A549 (cell line): ENCODE data around the gene HIF1AN. TPM values are rescaled to one million over a fixed set of nuclear protein-coding genes. Genes with fewer than 3 reads are reported as not detected.

Experiments
- ATAC-seq, 2 experiments: fragments of 200-7000 bp in 1 of 2; fragments of >200 bp in 1 of 2; cut with Nextera tagmentation in 1 of 2; cut with Tn5 transposase in 1 of 2; 3 replicates each; pipeline versions ENCODE4 v1.8.0 to v1.9.1; 2018 to 2020; ENCODE audit warnings: mild to moderate bottlenecking in 1 of 2, moderate library complexity in 1 of 2
- CTCF ChIA-PET: fragments of 300-600 bp; sonication (Branson Sonifier 250); formaldehyde crosslinking; extraction: SDS; loops from one replicate; lab custom pipeline; 2021; ENCODE audit warnings: antibody characterized with exemption, inconsistent platforms; lab: Yijun Ruan, JAX
- POLR2A ChIA-PET: fragments of 350-600 bp; formaldehyde crosslinking; extraction: SDS; loops from one replicate; lab custom pipeline; 2021; ENCODE audit warnings: antibody characterized with exemption, inconsistent platforms; lab: Yijun Ruan, JAX
- DNase-seq, 2 experiments: peaks; one replicate each; pipeline versions ENCODE4 v3.0.0 to v3.0.0-alpha.2; 2011 to 2016; ENCODE audit warnings: low read depth in 1 of 2, low spot score in 1 of 2
- FAIRE-seq: peaks from 2 replicates; lab custom pipeline; 2011; peaks lifted over from hg19 to GRCh38; lab: Jason Lieb, UNC
- H3K27ac ChIP-seq, 2 experiments: fragments of >200 bp; sonication (Bioruptor Twin); formaldehyde crosslinking; 3 replicates each; pipeline ENCODE4 v1.5.1; 2016 to 2017
- H3K4me1 ChIP-seq: fragments of >200 bp; sonication (Bioruptor Twin); formaldehyde crosslinking; 3 replicates; pipeline ENCODE4 v1.6.1; 2016
- H3K4me2 ChIP-seq: fragments of >200 bp; sonication (Bioruptor Twin); formaldehyde crosslinking; 3 replicates; pipeline ENCODE4 v1.6.1; 2016
- H3K4me3 ChIP-seq: fragments of >200 bp; sonication (Bioruptor Twin); formaldehyde crosslinking; 3 replicates; pipeline ENCODE4 v1.5.1; 2016
- H3K9me3 ChIP-seq: fragments of >200 bp; sonication (Bioruptor Twin); formaldehyde crosslinking; 3 replicates; pipeline ENCODE4 v1.6.1; 2016
- BHLHE40 ChIP-seq: IDR thresholded peaks from 2 replicates; pipeline ENCODE4 v1.6.1; 2012; ENCODE audit warnings: low read depth, low read length, inconsistent platforms
- CBX8 ChIP-seq: fragments of 200-600 bp; sonication (generic); IDR thresholded peaks from 2 replicates; pipeline ENCODE4 v1.6.1; 2016
- EP300 ChIP-seq, 2 experiments: fragments of >200 bp; sonication (Bioruptor Twin); formaldehyde crosslinking; IDR thresholded peaks; 2 replicates in 1 of 2; 3 replicates in 1 of 2; pipeline ENCODE4 v1.6.1; 2016 to 2017
- FOSL2 ChIP-seq, 2 experiments: fragments of 450-650 bp in 1 of 2; fragments of >200 bp in 1 of 2; sonication (Bioruptor Twin) in 1 of 2; formaldehyde crosslinking; IDR thresholded peaks; 2 replicates each; pipeline versions ENCODE4 v1.5.0 to v1.6.1; 2016 to 2020; ENCODE audit warnings: mild to moderate bottlenecking in 1 of 2, moderate library complexity in 1 of 2
- FOXS1 ChIP-seq: fragments of 250-450 bp; sonication (Bioruptor Pico); IDR thresholded peaks from 2 replicates; pipeline ENCODE4 v1.5.0; 2020; ENCODE audit warnings: mild to moderate bottlenecking, moderate library complexity
- HOXA7 ChIP-seq: fragments of 250-450 bp; sonication (Bioruptor Pico); IDR thresholded peaks from 2 replicates; pipeline ENCODE4 v1.5.0; 2020; ENCODE audit warnings: mild to moderate bottlenecking, moderate library complexity
- HOXB13 ChIP-seq: fragments of 250-450 bp; sonication (Bioruptor Pico); IDR thresholded peaks from 2 replicates; pipeline ENCODE4 v1.5.0; 2020; ENCODE audit warnings: low read depth, mild to moderate bottlenecking, moderate library complexity
- HOXB5 ChIP-seq: fragments of 250-450 bp; sonication (Bioruptor Pico); IDR thresholded peaks from 2 replicates; pipeline ENCODE4 v1.5.0; 2020; ENCODE audit warnings: mild to moderate bottlenecking, moderate library complexity
- JUN ChIP-seq, 2 experiments: fragments of >200 bp; sonication (Bioruptor Twin); formaldehyde crosslinking; IDR thresholded peaks; 2 replicates in 1 of 2; 3 replicates in 1 of 2; pipeline ENCODE4 v1.6.1; 2016 to 2017
- KDM1A ChIP-seq: fragments of 200-600 bp; sonication (generic); IDR thresholded peaks from 2 replicates; pipeline ENCODE4 v1.6.1; 2016; ENCODE audit warnings: low read depth, mild to moderate bottlenecking
- KDM5A ChIP-seq: fragments of 200-600 bp; sonication (generic); IDR thresholded peaks from 2 replicates; pipeline ENCODE4 v1.6.1; 2016; ENCODE audit warnings: antibody characterized with exemption, mild to moderate bottlenecking
- MAFK ChIP-seq: fragments of 450-650 bp; IDR thresholded peaks from 2 replicates; pipeline ENCODE4 v1.6.1; 2014; ENCODE audit not compliant: partially characterized antibody
- NFE2L2 ChIP-seq: fragments of 150-350 bp; conservative IDR thresholded peaks from 2 replicates; pipeline ENCODE4 v1.6.1; 2014; ENCODE audit warnings: low read length
- POLR2A ChIP-seq: IDR thresholded peaks from 2 replicates; pipeline ENCODE4 v1.6.1; 2012; ENCODE audit warnings: mild to moderate bottlenecking, low read length
- RCOR1 ChIP-seq: fragments of 150-350 bp; IDR thresholded peaks from 2 replicates; pipeline ENCODE4 v1.6.1; 2014; ENCODE audit warnings: antibody characterized with exemption, low read length, low read depth
- RNF2 ChIP-seq: fragments of 200-600 bp; sonication (generic); IDR thresholded peaks from 2 replicates; pipeline ENCODE4 v1.6.1; 2016; ENCODE audit warnings: low read depth, mild to moderate bottlenecking, antibody characterized with exemption, moderate library complexity, borderline replicate concordance
- ZSCAN20 ChIP-seq: fragments of 250-450 bp; sonication (Bioruptor Pico); IDR thresholded peaks from 2 replicates; pipeline ENCODE4 v1.8.0; 2022; ENCODE audit warnings: mild to moderate bottlenecking, moderate library complexity
- WGBS: methylation state at CpG from one replicate; pipeline ENCODE4 v1.1.6; 2017; ENCODE audit errors: missing lambda C conversion rate; 5-methylcytosine and 5-hydroxymethylcytosine counted together
- polyA plus RNA-seq, 4 experiments: library from polyadenylated mRNA; depleted of rRNA in 3 of 4; stranded (reverse); fragments of >200 nt; fragmentation: RNase III in 1 of 4; extraction: RNeasy Plus Mini Kit Qiagen cat#74134 plus additional on column Dnase treatment in 1 of 4; gene quantifications; 2 replicates in 3 of 4; 3 replicates in 1 of 4; pipeline ENCODE4 v1.2.3, GENCODE V29; 2011 to 2017
- TF ChIP-seq, protein P1 (sequence below): IDR thresholded peaks from 2 replicates; pipeline ENCODE4 v1.6.1; 2012
- TF ChIP-seq, protein P2 (sequence below): fragments of 250-450 bp; sonication (Bioruptor Pico); IDR thresholded peaks from 2 replicates; pipeline ENCODE4 v1.5.0; 2021; ENCODE audit warnings: mild to moderate bottlenecking, moderate library complexity, borderline replicate concordance
- TF ChIP-seq, protein P3 (sequence below): fragments of >200 bp; sonication (Bioruptor Twin); formaldehyde crosslinking; IDR thresholded peaks from 3 replicates; pipeline ENCODE4 v1.6.1; 2016
- TF ChIP-seq, protein P4 (sequence below): fragments of 200-600 bp; sonication (generic); IDR thresholded peaks from 2 replicates; pipeline ENCODE4 v1.6.1; 2016; ENCODE audit warnings: antibody characterized with exemption, mild to moderate bottlenecking, moderate library complexity
- TF ChIP-seq, protein P5 (sequence below): fragments of >200 bp; sonication (Bioruptor Twin); formaldehyde crosslinking; IDR thresholded peaks from 2 replicates; pipeline ENCODE4 v1.6.1; 2016

Gene HIF1AN
- polyA plus RNA-seq, 2 of the 4 experiments (the other 2 are of a cell fraction): 15.3 to 21.6 TPM

DNA sequence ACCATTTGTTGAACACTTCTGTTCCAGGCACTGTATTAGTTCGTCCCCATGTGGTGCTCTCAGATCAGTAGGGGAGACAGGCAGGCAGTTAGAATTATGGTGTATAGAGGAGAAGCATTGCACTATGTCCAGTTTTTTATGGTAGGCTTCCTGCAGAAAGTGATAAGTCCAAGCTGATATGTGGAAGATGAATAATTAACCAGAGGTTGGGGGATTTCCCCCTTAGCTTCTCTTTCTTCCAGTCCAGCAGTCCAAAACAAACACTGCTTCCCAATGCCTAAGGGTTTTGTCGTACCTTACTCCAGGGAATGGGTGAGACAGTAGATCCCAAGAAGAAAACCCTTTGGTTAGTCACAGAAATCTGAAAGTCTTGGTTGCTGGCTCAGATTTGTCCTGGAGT, 19.2 kb downstream of the HIF1AN start:
- ATAC-seq: peak in 1 of 2 experiments; percentile 47; a peak in 3 of 6 replicates
- H3K4me3 ChIP-seq: no peak overlapping the region
- no peaks in the 10 kb centered on the region for H3K9me3 ChIP-seq
- no peak overlapping the region for H3K27ac ChIP-seq
- H3K4me2 ChIP-seq: no peak overlapping the region
- no peak for TF ChIP-seq MAFK
- no peak for TF ChIP-seq NFE2L2
- no peak for TF ChIP-seq RNF2
- TF ChIP-seq, protein P1, sequence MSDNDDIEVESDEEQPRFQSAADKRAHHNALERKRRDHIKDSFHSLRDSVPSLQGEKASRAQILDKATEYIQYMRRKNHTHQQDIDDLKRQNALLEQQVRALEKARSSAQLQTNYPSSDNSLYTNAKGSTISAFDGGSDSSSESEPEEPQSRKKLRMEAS: no peak
- no peak for TF ChIP-seq JUN (IDR thresholded peaks at IDR 0.05)
- TF ChIP-seq, all 56 proteins: peak for 0
- peaks cover 6% of the 10 kb centered on the region; the same call in 1 of the 3 replicates for H3K4me1 ChIP-seq
- no peak for DNase-seq
- WGBS: 51% methylated on average over 2 of the region's 2 CpGs
- ChIA-PET CTCF (interaction anchor here (0.6 to 10.0 kb wide), 7 partner anchors 8 to 325 kb away, joined by 3 to 82 read pairs (median 5); no protein-coding TSS in a partner anchor), POLR2A (interaction anchor here (0.8 kb wide), 1 partner anchor 19 kb away, joined by 3 read pairs; the partner anchor contains the start of gene HIF1AN)
- FAIRE-seq: no peak

DNA sequence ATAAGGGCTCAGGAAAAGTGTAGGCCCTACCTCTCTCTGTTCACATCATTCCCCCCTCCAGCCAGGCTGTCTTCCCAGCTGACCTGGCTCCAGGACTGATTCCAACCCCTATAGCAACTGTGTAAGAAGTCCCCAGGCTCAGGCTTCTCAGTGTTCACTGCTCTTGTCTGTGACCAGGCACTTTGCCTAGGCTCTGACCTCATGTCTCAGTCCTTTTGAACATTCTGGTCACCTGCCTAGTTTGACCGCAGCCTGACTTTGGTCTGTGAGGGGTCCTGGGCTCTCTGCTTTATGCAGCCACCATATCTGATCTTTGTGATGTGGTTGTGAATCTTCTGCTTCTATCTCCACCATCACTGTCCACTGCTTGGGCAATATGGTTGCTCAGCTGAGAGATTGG, 24.5 kb downstream of the HIF1AN start:
- Histone ChIP-seq H3K4me1 (peaks cover 7% of the 10 kb centered on the region; the same call in 2 of the 3 replicates), H3K4me2 (no peak overlapping the region), H3K27ac (no peak overlapping the region), H3K9me3 (no peaks in the 10 kb centered on the region)
- ChIA-PET POLR2A (interaction anchor here (0.8 kb wide), 1 partner anchor 11 kb away, joined by 4 read pairs; no protein-coding TSS in a partner anchor), CTCF (interaction anchor here (1.1 to 13.5 kb wide), 12 partner anchors 9 to 318 kb away, joined by 3 to 289 read pairs (median 7); partner anchors contain the start of genes HIF1AN and PAX2)
- FAIRE-seq (no peak), DNase-seq (no peak), ATAC-seq (no peak)
- 100% methylated on average over 1 of the region's 1 CpG for WGBS
- TF ChIP-seq BHLHE40: no peak
- TF ChIP-seq, all 56 proteins: peak for 0
- H3K4me3 ChIP-seq: no peak overlapping the region

DNA sequence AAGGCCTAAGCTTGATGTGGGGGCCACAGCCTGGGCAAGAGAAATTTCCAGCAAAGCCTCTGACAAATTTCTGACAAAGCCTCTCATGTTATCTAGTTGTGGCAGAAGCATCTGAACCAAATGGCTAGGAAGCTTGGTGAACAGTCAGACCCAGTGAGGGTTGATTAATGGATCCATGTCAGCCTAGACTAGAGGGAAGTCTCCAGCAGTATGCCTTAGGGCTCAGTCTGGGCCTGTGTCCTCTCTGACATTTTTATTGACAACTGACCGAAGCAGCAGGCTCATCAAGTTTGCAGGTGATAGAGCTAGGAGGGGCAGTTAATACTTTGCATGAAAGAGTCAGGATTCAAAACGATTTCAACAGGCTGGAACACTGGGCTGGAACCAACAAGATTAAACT, 25.3 kb downstream of the HIF1AN start:
- TF ChIP-seq, protein P2, sequence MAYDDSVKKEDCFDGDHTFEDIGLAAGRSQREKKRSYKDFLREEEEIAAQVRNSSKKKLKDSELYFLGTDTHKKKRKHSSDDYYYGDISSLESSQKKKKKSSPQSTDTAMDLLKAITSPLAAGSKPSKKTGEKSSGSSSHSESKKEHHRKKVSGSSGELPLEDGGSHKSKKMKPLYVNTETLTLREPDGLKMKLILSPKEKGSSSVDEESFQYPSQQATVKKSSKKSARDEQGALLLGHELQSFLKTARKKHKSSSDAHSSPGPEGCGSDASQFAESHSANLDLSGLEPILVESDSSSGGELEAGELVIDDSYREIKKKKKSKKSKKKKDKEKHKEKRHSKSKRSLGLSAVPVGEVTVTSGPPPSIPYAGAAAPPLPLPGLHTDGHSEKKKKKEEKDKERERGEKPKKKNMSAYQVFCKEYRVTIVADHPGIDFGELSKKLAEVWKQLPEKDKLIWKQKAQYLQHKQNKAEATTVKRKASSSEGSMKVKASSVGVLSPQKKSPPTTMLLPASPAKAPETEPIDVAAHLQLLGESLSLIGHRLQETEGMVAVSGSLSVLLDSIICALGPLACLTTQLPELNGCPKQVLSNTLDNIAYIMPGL (CRISPR knock-in tag): no peak
- TF ChIP-seq HOXA7 (no peak), POLR2A (no peak), KDM5A (no peak)
- TF ChIP-seq, protein P3, sequence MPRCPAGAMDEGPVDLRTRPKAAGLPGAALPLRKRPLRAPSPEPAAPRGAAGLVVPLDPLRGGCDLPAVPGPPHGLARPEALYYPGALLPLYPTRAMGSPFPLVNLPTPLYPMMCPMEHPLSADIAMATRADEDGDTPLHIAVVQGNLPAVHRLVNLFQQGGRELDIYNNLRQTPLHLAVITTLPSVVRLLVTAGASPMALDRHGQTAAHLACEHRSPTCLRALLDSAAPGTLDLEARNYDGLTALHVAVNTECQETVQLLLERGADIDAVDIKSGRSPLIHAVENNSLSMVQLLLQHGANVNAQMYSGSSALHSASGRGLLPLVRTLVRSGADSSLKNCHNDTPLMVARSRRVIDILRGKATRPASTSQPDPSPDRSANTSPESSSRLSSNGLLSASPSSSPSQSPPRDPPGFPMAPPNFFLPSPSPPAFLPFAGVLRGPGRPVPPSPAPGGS: no peak
- peaks cover 7% of the 10 kb centered on the region; the same call in 2 of the 3 replicates for H3K4me1 ChIP-seq
- ChIA-PET POLR2A (interaction anchor here (0.8 kb wide), 1 partner anchor 11 kb away, joined by 4 read pairs; no protein-coding TSS in a partner anchor), CTCF (interaction anchor here (0.6 to 13.5 kb wide), 24 partner anchors 9 to 454 kb away, joined by 3 to 289 read pairs (median 3); partner anchors contain the start of genes HIF1AN and PAX2)
- whole genome bisulfite sequencing: 69% methylated on average over 2 of the region's 2 CpGs
- H3K27ac ChIP-seq: no peak overlapping the region
- H3K9me3 ChIP-seq: no peaks in the 10 kb centered on the region
- no peak overlapping the region for H3K4me2 ChIP-seq
- H3K4me3 ChIP-seq: no peak overlapping the region
- ATAC-seq (no peak), DNase-seq (no peak), FAIRE-seq (no peak)

DNA sequence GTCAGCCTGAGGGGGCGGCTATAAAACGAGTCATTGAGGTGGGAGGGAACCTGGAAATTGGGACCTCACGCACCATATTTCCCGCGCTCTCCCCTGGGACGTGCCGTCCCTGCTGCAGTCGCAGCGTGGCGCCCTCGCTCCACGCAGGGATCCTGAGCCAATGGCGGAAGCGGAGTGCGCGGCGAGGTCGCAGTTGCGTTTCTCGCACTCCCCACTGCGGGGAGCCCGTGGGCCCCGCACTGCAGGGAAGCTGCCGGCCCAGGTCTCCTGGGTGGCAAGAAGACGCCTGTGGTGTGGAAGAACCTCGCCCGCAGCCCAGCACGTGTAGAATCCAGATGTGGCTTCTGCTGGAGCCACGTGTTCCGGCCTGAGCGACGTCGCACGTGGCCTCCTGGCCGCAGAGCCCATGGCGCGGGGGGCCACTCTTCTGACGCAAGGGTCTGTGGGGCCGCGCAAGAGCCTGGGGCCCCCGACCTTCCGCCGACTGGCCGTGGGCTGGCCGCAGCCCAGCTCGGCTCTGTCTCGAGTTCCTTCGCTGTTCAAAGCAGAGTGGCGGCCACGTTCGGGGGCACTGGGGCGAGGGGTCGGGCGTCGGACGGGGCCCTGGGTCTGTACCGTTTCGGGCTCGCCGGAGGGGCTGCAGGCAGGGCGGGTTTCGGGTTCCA, 26.4 kb downstream of the HIF1AN start:
- Histone ChIP-seq H3K4me1 (peaks cover 7% of the 10 kb centered on the region; the same call in 2 of the 3 replicates), H3K9me3 (no peaks in the 10 kb centered on the region), H3K27ac (peak overlapping the region in 1 of 2 experiments; percentile 63; a peak in 3 of 6 replicates), H3K4me3 (no peak overlapping the region), H3K4me2 (peak overlapping the region; percentile 70)
- ATAC-seq (peak; percentile 78 to 90), FAIRE-seq (no peak), DNase-seq (peak; percentile 84 to 86)
- WGBS: 16% methylated on average over 18 of the region's 62 CpGs
- ChIA-PET POLR2A (interaction anchor here (1.0 to 2.4 kb wide), 2 partner anchors 181 to 316 kb away, joined by 5 to 13 read pairs; no protein-coding TSS in a partner anchor), CTCF (interaction anchor here (0.6 to 13.5 kb wide), 46 partner anchors 9 to 365 kb away, joined by 3 to 289 read pairs (median 4); partner anchors contain the start of genes HIF1AN and PAX2)
- TF ChIP-seq, protein P4, sequence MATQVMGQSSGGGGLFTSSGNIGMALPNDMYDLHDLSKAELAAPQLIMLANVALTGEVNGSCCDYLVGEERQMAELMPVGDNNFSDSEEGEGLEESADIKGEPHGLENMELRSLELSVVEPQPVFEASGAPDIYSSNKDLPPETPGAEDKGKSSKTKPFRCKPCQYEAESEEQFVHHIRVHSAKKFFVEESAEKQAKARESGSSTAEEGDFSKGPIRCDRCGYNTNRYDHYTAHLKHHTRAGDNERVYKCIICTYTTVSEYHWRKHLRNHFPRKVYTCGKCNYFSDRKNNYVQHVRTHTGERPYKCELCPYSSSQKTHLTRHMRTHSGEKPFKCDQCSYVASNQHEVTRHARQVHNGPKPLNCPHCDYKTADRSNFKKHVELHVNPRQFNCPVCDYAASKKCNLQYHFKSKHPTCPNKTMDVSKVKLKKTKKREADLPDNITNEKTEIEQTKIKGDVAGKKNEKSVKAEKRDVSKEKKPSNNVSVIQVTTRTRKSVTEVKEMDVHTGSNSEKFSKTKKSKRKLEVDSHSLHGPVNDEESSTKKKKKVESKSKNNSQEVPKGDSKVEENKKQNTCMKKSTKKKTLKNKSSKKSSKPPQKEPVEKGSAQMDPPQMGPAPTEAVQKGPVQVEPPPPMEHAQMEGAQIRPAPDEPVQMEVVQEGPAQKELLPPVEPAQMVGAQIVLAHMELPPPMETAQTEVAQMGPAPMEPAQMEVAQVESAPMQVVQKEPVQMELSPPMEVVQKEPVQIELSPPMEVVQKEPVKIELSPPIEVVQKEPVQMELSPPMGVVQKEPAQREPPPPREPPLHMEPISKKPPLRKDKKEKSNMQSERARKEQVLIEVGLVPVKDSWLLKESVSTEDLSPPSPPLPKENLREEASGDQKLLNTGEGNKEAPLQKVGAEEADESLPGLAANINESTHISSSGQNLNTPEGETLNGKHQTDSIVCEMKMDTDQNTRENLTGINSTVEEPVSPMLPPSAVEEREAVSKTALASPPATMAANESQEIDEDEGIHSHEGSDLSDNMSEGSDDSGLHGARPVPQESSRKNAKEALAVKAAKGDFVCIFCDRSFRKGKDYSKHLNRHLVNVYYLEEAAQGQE: no peak
- TF ChIP-seq EP300 (IDR thresholded peaks at IDR 0.05) (no peak), RCOR1 (no peak), HOXB13 (0 out of 2 replicates have a peak, but pooled peaks have one; percentile 53), HOXB5 (CRISPR knock-in tag) (peak; percentile 65; the same call in 1 of the 2 replicates), FOXS1 (CRISPR knock-in tag) (no peak), FOSL2 (IDR thresholded peaks at IDR 0.05) (no peak), FOSL2 (CRISPR knock-in tag; IDR thresholded peaks at IDR 0.05) (no peak), KDM1A (no peak), ZSCAN20 (no peak), CBX8 (no peak)
- TF ChIP-seq, protein P5, sequence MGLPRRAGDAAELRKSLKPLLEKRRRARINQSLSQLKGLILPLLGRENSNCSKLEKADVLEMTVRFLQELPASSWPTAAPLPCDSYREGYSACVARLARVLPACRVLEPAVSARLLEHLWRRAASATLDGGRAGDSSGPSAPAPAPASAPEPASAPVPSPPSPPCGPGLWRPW: no peak
